GM18502 (cell line): ENCODE results near the gene GAL3ST2.

Experiments used
- ATAC-seq: cut with Tn5 transposase; IDR thresholded peaks from one replicate; pipeline ENCODE4 v1.9.1; 2021; ENCODE audit warnings: mild to moderate bottlenecking; ENCODE audit not compliant: unreplicated experiment, poor library complexity

GAL3ST2 gene

DNA sequence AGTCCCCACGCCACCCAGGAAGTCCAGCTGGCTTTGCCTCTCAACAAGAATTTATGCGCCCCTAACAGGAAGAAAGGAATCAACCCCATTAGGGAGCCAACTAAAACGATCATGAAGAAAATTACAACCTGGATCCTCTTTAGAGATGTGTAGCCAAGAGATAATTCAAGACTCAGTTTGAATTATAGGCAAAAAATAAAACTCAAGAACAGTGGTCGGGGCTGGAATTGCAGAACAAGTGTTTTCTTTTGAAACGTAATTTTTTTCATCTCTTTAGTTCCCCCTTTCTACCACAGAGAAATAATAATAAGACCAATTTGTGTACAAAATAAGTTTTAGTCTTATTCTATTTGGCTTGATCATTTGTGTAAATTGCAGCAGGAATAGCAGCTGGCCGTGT lies 59.7 kb downstream of the GAL3ST2 start:
- no peak for ATAC-seq

DNA sequence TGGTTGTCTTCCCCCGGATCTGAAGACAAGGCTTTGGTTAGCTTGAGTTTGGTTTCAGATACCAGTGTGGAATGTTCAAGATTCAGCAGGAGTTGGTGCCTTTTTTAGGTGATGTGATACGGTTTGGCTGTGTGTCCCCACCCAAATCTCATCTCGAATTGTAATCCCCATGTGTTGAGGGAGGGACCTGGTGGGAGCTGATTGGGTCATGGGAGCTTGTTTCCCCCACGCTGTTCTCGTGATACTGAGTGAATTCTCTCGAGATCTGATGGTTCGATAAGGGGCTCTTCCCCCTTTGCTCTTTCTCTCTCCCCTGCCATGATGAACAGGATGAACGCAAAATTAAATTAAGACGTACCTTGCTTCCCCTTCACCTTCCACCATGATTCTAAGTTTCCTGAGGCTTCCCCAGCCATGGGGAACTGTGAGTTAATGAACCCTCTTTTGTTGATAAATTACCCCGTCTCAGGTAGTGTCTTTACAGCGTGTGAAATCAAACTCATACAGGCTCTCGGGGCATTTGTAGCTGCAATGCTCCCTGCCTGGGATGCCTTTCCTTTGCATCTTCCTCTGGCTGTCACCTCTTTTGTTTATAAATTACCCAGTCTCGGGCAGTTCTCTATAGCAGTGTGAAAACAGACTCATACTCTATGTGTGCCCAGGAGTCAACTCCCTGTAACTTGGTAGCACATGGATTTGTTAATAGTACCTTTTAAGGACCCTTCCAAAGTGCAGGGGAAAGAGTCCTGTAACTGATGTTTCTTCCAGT lies 60.8 kb downstream of the GAL3ST2 start:
- ATAC-seq: no peak

- ATAC-seq: no peak
These were observed 64.8 kb downstream of the GAL3ST2 start for GRCh38 chr2:241841181-241842066.

DNA sequence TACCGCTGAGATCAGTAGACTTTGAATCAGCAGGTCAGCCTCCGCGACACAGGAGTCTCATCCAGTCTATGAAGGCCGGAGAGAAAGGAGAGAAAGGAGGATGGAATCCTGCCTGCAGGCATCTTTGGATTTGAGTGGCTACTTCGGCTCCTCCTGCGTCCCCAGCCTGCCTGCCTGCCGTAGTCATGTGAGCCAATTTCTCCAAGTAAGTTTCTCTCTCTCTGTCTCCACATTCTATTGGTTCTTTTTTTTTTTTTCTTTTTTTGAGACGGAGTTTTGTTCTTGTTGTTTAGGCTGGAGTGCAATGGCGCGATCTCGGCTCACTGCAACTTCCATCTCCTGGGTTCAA lies 65.4 kb downstream of the GAL3ST2 start:
- ATAC-seq: no peak

DNA sequence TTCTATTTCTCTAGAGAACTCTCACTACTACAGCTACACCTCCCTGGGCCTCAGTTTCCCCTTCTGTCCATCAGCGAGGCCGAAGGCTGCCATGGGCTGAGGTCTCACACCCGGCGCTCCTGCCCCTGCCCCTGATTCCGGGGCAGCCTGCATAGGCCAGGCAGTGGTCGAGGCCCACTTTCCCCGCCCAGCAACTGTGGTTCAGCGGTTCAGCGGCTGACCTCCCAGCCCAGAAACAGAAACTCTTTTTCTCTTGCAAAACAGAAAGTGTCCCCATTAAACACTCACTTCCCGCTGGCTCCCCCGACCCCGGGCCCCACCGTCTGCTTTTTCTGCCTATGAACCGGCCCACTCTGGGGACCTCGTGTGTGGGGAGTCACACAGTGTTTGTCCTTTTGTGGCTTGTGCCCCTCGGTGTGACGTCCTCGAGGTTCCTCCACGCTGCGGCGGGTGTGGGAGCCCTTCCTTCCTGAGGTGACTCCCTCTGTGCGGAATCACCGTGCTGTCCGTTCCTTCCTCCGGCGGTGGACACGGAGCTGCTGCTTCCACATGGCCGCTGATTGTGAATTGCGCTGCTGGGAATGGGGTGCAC lies 66.1 kb downstream of the GAL3ST2 start:
- ATAC-seq: peak; percentile 42

DNA sequence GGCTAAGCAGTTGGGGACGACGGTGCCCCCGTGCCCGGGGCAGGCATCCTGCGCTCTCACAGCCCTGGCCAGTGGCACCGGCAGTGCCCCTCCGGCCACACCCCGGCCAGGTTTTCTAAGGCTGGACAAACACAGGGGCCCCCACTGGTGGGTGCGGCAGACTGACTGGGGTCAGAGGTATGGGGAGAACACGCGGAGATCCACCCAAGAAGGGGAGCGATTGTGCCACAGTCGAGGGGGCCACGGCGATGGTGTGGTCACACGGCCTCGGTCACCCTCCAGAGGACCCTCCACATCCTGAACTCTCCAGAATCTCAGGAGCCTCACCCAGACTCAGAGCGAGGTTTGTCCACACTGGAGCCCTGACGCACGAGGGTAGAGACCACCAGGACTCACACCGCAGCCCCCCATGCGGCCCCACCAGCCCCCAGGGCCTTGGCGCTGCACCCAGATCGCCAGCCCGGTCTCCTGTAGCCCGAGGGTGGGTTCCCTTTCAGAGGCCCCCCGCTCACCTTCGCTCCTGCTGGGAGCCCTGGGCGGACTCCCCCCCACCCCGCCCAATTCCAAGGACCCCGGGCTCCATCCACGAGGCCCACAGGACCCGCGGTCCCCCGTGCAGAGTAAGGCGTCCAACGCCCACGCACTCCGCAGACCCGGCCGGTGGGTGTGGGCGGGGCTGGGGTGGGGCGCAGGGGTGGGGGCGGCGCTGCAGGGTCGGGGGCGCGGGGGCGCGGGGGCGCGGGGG lies 66.9 kb downstream of the GAL3ST2 start:
- ATAC-seq: no peak

DNA sequence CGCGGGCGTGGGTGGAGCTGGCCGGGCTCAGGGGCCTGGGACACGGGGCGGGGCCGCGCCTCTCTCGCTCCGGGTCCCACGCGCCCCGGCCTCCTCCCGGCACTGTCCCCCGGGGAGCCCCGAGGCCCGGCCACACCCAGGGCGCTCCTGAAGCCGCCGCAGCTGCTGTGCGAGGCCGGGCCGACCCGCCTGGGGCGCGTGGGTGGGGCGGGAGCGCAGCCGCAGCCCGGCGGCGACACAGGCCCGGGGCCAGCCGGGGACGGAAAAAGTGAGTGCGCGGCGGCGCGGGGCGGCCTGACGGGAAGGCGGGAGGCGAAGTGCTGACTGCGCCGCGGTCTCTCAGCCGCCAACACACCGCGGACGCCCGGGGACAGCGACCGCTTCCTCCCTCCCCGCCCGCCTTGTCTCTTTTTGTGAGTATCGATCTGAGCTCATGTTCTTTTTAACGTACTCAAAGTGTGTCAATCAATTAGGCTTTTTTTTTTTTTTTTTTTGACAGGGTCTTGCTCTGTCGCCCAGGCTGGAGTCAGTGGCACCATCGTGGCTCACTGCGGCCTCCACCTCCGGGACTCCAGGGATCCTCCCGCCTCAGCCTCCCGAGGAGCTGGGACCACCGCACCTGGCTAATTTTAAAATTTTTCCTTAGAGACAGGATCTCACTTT lies 67.6 kb downstream of the GAL3ST2 start:
- ATAC-seq: no peak

GRCh38 chr2:241844831-241845578 lies 68.4 kb downstream of the GAL3ST2 start:
- ATAC-seq: no peak

GRCh38 chr2:241846406-241846805 lies 69.8 kb downstream of the GAL3ST2 start:
- ATAC-seq: no peak

DNA sequence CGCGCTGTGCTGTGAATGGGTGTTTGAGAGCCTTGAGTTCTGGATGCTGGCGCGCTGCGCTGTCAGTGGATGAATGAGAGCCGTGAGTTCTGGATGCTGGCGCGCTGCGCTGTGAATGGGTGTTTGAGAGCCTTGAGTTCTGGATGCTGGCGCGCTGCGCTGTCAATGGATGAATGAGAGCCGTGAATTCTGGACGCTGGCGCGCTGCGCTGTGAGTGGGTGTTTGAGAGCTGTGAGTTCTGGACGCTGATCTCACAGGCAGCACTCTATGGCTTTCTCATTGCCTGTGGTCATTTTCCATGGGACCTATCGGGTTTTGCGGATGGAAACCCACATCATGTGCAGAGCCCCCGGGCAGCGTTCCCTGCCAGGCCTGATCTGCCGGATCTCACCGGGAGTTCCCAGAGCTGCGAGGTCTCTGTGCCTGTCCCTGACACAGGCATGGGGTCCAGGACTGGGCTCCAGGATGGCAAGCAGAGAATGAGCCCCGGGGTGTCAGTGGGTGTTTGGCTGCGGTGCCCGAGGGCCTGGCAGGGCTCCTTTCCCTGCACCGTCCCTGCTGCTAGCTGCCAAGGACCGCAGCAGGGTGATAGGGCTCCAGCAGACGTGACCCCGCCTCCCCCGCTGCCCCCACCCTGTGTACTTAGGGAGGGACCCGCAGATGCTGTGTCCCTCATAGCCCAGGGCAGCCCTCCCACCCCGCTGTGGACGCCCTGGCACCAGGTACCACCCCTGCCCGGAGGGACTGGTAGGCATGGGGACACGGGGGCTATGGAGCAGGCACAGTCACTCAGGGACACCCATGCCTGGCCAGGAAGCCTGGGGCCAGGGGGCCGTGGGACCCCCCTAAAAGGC lies 72.4 kb downstream of the GAL3ST2 start:
- no peak for ATAC-seq

DNA sequence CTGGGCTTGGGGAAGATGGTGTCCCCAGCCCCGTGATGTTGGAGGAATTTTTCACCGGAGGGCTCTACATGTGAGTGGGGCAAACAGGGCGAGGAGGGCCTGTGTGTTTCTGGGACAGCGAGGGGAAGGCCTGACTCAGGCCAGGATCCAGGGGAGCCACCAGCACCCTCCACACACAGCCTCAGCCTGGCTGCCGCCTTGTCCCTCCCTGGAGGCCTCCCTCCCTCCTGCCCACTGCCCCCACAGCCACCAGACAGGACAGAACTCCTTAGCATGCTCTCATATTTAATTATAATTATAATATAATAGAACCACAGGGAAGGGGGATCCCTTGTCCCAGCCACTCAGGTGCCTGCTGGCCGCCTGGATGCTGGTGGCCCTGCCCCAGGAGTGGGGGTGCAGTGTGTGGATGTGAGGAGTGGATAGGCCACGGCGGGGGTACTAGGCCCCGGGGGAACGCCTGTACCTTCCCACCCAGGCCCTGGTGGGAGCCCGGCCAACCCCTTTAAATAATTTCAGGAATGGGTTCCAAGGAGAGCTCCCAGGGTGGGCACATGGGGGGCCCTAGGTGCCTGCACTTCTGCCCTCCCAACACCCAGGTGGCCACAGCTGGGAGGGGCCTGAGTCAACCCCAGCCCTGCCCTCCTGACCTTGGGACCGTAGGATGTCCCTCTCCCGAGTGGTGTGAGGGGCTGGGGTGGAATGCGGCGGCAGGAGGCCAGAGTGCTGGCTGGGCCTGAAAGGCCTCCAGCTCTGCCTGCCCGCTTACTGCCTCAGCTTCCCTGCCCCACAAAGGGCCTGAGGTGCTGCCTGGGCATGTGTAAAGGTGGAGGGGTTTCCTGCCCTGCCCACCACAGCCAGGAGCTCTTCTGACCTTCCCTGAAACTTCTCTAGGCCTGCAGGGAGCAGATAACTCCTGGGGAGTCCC lies 73.3 kb downstream of the GAL3ST2 start:
- no peak for ATAC-seq

DNA sequence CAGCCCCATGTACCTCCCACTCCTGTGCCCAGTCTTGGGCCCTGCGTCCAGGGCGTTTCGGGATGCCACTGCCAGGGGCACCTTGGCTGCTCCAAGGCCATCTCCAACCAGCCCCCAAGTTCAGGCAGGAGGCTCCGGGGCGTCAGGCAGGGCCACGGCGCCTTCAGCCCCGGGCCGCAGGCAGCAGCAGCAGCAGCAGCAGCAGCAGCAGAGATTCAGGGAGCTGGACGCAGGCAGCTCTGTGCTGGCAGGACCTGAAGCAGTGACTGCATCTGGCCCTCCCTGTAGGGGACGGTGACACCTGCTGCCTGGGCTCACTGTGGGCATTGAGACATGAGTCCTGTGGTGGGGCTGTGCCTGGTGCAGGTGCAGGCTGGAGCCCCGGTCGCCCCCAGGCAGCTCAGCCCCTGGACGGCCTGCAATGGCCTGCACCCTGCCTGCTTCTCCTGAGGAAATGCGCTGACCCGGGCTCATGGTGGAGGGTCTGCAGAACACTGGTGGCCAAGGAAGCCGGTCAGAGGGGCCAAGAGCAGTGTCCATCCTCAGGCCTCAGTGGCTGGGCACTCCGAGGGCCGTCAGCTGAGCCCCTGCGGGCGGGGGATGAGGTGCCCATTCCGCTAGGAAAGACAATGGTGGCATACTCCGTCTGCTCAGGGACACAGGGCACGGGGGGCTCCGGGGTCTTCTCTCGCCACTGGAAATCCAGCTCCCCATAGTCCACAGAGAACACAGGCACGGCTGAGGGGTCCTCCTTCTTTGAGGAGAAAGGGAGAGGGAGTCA lies 74.1 kb downstream of the GAL3ST2 start:
- no peak for ATAC-seq

GRCh38 chr2:241851325-241852115 lies 74.9 kb downstream of the GAL3ST2 start:
- ATAC-seq: no peak

DNA sequence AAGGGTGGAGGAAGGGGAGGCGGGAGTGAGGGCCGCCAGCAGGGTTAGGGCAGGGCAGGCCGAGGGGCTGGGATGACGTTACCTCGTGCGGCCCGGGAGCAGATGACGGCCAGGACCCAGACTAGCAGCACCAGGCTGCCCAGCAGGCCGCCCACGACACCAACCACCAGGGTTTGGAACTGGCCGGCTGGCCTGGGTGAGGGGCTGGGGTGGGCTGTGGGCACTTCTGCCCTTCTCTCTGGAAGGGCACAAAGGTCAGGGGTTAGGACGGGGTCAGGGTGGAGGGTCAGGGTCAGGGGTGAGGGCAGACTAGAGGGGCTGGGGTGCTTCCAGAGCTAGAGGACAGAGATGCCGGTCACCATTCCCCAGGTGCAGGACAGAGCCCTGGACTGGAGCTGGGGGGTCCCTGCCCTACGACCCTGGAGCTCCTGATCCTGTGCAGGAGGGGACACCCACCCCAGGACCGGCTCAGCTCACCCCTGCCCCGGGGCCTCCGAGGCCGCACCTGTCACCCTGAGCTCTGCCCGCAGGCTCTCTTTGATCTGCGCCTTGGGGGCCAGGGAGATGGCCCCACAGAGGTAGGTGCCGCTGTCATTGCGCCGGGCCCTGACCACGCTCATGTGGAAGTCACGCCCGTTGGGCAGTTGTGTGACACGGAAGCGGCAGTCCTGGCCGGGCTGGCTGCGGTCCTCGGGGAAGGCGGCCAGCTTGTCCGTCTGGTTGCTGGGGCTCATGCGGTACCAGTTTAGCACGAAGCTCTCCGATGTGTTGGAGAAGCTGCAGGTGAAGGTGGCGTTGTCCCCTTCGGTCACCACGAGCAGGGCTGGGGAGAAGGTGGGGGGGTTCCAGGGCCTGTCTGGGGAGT lies 75.7 kb downstream of the GAL3ST2 start:
- no peak for ATAC-seq
